ENCODE results near the gene NAXD.
"Not testable (repeated sequence)": the region's sequence is repeated elsewhere in the genome, so short reads cannot be mapped to it uniquely, and the experiment has no call there.

- not testable (repeated sequence) for TF ChIP-seq CTCF, EZH2phosphoT487 (IDR thresholded peaks at IDR 0.05)
Observed at GRCh38 chr13:110632255-110632654, 16.9 kb downstream of the NAXD start.
